ENCODE results near the gene EFCAB11.

EFCAB11 gene

GRCh38 chr14:89865153-89865552 lies 89.4 kb downstream of the EFCAB11 start:
- no peak for DNase-seq (ENCODE audit: low read depth)

DNA sequence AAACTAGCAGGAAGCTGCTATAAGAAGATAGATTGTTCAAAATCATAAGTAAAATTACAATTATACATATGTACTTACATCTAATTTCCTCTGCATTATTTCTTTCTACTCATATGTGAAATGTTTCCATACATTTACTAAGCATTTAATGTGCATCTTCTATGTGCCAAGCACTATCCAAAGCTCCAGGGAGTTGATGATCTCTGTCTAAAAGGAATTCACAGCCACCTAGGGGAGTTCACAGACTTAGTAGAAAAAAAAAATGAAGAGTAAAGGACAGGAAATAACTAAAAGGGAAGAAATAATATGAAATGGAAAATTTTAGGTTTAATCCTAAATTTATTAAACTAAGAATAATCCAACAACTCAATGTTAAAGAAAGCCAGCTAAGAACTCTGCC lies 91.7 kb downstream of the EFCAB11 start:
- DNase-seq (ENCODE audit: low read depth) = no peak

DNA sequence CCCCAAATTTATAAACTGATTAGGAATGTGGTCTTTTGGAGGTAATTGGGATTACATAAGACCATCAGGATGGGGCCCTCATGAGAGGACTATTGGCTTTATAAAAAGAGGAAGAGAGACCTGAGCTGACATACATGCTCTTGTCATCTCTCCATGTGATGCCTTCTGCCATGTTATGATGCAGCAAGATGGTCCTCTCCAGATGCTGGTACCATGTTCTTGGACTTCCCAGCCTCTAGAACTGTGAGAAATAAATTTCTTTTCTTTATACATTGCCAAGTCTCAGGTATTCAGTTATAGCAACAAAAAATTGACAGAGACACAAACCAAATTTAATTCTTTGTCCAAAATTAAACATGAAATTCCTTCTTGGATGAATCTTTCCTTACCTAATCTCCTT lies 92.9 kb downstream of the EFCAB11 start:
- DNase-seq (ENCODE audit: low read depth) = no peak

DNA sequence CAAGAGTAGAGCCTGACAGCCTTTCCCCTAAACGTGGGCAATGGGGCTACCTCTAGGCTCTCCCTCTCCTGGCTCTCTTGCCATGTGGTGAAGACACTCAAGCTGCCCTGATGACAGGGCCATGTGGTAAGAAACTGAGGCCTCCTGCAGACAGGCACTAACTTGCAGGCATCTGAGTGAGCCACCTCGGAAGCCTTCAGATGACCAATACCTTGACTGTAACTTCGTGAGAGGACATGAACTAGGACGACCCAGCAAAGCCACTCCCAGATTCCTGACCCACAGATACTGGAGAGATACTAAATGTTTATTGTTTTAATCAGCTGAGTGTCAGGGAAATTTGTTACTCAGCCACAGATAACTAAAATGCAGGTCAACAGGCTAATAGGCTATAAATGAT lies 96.4 kb downstream of the EFCAB11 start:
- DNase-seq (ENCODE audit: low read depth) = peak; percentile 14

DNA sequence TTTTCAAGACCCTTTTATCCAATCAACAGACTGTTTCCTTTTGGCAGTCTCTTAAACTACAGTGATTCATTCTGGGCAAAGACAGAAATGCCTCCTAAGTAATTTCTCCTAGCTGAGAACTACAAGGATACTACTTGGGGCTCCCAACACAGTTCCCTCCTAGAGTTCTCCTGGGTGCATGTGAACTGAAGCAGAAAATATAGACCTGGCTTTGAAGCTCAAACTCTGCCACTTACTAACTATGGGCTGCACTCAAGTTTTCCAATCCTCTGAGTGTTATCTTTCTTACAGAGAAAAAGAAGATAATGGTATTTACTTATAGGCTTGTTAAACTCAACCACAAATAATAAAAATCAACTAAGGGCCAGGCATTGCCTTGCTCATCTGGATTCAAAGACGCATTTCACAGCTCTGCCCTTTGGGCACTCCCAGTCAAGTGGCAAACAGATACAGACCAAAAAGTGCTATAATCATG lies 97.6 kb downstream of the EFCAB11 start:
- DNase-seq (ENCODE audit: low read depth) = no peak

GRCh38 chr14:89855961-89856656 lies 98.4 kb downstream of the EFCAB11 start:
- DNase-seq (ENCODE audit: low read depth) = peak; percentile 65

DNA sequence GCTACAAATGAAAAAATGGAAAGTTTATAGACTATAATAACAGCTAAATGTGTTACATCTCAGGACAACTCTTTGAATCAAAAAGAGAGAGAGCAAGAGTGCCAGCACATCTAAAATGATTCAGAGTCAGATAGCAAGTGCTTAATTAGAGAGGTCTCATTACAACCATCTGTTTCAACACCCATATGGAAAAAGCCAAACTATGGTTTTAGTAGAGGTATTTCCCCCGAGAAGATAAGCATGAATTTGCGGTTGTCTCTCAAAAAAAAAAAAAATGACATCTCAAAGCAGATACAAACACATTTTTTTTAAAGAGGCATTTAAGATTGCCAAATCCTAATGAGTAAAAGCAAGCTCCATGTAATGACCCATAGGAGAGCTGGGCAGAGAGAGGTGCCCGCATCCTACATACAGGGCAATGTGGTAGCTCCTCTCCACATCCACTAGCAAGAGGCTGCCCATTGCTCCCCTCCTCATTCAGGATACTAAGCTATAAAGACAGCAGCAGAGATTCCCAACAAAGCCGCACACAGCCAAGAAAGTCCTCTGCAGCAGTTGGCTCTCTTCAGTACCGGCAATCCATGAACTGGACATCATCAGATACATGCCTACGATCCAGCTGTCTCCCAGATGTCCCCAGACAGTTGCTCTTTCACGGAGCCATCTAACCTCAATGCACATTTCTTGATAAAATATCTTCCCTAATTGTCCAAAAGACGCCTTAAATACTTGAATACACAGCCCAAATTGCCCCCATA lies 100.4 kb downstream of the EFCAB11 start:
- DNase-seq (ENCODE audit: low read depth) = peak; percentile 65

DNA sequence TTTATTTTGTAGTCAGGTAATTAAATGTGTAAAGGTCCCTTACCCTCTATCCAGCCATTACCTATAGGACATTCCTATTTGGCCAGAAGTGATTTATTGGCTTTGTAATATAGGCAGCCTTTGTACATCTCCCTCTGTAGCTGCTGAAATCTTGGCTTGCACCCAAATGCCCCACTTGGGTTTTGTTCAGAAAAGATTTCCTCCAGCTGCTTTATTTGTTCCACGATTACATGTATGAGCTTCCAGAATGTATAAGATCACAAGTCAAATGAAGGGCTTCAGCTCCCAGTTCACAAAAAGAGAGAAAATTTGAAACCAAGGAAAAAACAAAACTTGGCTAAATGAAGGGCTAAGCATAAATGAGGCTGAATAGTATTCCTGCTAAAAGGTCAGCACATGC lies 103.4 kb downstream of the EFCAB11 start:
- DNase-seq (ENCODE audit: low read depth) = no peak

GRCh38 chr14:89849931-89850330 lies 104.6 kb downstream of the EFCAB11 start:
- DNase-seq (ENCODE audit: low read depth) = peak; percentile 52

DNA sequence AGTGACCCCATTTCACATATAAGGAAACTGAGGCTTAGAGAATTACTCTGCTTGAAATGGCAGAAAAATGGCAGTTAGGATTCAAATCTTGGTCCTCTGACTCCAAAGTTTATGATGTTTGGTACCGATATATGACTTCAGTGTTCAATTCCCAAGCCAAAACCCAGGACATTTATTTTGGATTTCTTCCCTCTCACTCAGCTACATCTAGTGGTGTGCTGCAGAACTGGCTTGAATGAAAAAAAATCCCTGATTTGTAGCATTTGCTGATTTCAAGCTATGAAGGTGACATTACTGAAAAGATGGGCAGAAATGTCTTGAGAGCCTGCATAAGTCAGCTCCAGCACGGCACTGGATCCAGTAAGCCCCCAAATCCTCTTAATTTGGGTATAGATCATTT lies 106.4 kb downstream of the EFCAB11 start:
- no peak for DNase-seq (ENCODE audit: low read depth)

GRCh38 chr14:89845346-89845745 lies 109.2 kb downstream of the EFCAB11 start:
- DNase-seq (ENCODE audit: low read depth) = peak; percentile 95

DNA sequence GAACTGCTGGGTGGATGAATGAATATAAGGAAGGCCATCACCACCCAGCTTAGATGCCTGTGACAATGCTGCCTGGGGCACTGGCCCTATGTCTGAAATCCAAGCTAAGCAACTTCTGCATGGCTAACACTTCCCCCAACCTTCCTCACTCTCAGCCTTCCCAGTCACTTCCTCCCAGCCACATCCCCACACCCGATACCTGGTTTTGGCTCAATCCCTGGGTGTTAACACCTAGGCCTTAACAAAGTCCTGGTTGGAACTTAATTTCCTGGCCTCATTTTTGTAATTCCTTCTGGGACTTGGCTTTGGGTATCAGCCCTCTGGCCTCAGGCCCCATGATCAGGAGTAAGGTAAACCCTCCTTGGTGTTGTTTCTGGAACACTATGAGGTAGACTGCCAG lies 110.0 kb downstream of the EFCAB11 start:
- no peak for DNase-seq (ENCODE audit: low read depth)

GRCh38 chr14:89842837-89843236 lies 111.7 kb downstream of the EFCAB11 start:
- DNase-seq (ENCODE audit: low read depth) = no peak

DNA sequence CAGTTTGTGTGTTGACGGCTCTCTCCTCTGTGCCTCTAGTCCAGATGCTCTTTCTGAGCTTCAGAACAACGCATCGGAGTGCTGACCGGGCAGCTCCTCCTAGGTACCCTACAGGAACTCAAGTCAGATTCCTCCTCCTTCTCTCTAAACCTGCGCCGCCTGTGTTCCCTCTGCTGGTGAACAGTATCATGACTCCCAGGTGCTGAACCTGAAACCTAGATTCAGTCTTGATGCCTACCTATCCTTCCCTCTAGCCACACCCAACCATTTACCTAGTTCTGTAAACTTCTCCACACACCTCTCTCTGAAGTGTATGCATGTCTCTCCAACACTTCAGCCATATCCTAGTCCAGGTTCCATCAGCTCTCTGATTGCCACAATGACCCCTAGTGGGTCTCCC lies 112.7 kb downstream of the EFCAB11 start:
- no peak for DNase-seq (ENCODE audit: low read depth)

- DNase-seq (ENCODE audit: low read depth) = no peak
Observed at GRCh38 chr14:89836830-89837469, 117.6 kb downstream of the EFCAB11 start.

DNA sequence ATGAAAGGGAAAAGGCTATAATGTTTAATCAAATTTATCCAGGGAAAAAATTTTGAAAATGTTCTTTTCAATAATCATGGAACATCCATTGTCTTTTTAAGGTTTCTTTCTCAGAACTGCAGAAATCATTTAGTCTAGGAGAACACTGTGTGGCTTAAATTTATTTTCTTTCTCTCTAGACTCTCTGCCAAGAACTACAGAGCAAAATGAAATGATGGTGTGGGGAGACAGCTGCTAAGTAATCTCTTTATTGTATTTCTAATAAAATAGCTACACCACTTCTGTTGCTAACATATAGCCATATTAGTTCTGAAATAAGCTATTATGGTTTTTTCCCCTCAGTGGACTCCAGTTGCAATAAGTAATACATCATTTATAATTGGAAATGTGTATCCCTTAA lies 120.9 kb downstream of the EFCAB11 start:
- no peak for DNase-seq (ENCODE audit: low read depth)

- DNase-seq (ENCODE audit: low read depth) = peak; percentile 21
Observed at GRCh38 chr14:89833120-89833532, 121.4 kb downstream of the EFCAB11 start.

DNA sequence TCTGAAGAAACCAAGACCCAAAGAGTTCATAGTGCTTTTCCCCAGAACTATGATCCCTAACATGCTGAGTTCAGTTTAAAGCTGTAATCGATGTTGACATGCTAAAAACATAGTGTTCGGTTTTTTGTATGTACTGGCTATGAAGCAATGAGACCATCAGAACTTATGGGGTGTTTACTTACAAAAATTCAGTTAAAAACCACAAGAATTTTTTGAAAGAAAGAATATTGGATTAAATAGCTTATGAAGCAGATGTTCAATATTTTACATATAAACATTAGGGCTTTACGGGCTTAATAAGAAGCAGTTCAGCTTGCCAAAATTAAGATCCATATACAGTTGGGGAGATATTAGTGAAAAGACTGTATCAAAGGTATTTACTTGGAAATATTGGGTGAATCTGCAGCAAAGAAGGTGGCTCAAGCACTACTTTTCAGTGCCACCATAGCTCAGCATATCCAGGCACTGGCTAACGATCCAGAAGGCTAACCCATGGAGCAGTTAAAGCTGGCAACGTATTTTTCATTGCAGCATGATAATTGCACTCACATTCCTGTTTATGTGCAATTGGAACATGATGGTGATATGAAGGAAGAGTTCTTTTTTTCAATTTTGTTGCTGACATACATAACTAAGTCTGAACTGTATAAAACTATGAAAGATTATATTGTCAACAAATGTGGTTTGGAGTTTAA lies 125.9 kb downstream of the EFCAB11 start:
- DNase-seq (ENCODE audit: low read depth) = peak; percentile 26

DNA sequence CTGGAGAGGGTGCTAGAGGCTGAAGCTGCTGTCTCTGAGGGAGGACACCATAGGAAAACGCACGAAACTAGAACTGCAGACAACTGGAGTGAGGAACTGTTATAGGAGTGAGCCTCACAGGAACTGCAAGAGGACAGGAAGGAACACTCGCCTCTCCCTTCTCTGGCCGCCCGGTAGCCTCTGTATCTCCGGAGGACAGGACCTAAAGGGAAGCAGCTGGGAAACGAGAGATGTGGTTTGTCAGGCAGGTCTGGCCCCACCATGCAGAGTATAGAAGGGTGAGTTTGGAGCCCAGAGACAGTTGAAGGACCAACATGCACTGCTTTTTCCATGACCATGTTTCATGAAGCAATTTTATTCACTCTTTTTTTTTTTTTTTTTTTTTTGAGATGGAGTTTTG lies 127.3 kb downstream of the EFCAB11 start:
- no peak for DNase-seq (ENCODE audit: low read depth)

GRCh38 chr14:89826596-89826995 lies 127.9 kb downstream of the EFCAB11 start:
- no peak for DNase-seq (ENCODE audit: low read depth)

DNA sequence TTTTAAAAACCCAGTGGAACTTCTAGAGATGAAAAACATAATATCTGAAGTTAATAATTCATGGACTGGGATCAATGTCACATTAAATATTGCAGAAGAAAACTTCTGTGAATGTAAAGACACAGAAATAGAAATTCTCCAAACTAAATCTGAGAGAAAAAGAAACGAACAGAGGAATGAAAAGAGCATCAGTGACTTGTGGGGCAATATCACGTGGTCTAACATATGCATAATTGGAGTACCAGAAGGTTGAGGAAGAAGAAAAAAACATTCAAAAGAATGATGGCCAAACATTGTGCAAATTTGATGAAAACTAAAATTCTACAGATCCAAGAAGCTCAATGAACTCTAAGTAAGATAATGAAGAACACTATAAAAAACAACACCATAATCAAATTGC lies 130.8 kb downstream of the EFCAB11 start:
- peak; percentile 8 for DNase-seq (ENCODE audit: low read depth)

DNA sequence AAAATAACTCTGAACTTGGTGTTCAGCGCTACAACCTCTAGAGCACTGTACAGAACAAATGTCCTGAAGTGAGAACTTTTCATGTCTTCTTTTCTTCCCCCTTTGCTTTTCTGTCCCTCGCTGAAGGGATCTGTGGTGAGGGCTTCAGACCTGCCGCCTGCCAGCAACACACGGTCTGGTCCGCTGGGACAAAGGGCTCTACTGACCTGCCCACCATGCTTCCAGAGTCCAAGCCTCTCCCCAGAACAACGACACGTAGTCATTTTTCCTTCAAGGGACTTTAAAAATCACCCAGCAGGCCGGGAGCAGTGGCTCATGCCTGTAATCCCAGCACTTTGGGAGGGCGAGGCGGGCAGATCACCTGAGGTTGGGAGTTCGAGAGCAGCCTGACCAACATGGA lies 140.4 kb downstream of the EFCAB11 start:
- DNase-seq (ENCODE audit: low read depth) = no peak

Data from amniotic epithelial cell (primary cell).